NB4 (cell line): ENCODE data around the gene CIAPIN1.

Experiments
- DNase-seq: peaks from one replicate; pipeline ENCODE4 v3.0.0; 2010; ENCODE audit warnings: low read depth
- H3K4me3 ChIP-seq: one replicate; pipeline ENCODE4 v1.5.1; 2011; ENCODE audit warnings: mild to moderate bottlenecking, low read depth, low read length, moderate library complexity
- MAX ChIP-seq: IDR thresholded peaks from 2 replicates; pipeline ENCODE4 v1.6.1; 2011; ENCODE audit warnings: low read depth, low read length
- MYC ChIP-seq: IDR thresholded peaks from 2 replicates; pipeline ENCODE4 v1.6.1; 2011; ENCODE audit warnings: low read depth, low read length
- POLR2A ChIP-seq: IDR thresholded peaks from 2 replicates; pipeline ENCODE4 v1.6.1; 2011; ENCODE audit warnings: mild to moderate bottlenecking; ENCODE audit not compliant: insufficient read length; ENCODE audit errors: extremely low read depth
- TF ChIP-seq, protein P1 (sequence below): IDR thresholded peaks from one replicate; pipeline ENCODE4 v1.5.1; 2012; ENCODE audit warnings: low read depth, low read length

The CIAPIN1 gene

GRCh38 chr16:57480754-57481230 lies 33.6 kb upstream of the CIAPIN1 start:
- no peak overlapping the region for H3K4me3 ChIP-seq
- TF ChIP-seq MAX (no peak), MYC (no peak), POLR2A (no peak)
- TF ChIP-seq, protein P1, sequence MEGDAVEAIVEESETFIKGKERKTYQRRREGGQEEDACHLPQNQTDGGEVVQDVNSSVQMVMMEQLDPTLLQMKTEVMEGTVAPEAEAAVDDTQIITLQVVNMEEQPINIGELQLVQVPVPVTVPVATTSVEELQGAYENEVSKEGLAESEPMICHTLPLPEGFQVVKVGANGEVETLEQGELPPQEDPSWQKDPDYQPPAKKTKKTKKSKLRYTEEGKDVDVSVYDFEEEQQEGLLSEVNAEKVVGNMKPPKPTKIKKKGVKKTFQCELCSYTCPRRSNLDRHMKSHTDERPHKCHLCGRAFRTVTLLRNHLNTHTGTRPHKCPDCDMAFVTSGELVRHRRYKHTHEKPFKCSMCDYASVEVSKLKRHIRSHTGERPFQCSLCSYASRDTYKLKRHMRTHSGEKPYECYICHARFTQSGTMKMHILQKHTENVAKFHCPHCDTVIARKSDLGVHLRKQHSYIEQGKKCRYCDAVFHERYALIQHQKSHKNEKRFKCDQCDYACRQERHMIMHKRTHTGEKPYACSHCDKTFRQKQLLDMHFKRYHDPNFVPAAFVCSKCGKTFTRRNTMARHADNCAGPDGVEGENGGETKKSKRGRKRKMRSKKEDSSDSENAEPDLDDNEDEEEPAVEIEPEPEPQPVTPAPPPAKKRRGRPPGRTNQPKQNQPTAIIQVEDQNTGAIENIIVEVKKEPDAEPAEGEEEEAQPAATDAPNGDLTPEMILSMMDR: no peak

DNA sequence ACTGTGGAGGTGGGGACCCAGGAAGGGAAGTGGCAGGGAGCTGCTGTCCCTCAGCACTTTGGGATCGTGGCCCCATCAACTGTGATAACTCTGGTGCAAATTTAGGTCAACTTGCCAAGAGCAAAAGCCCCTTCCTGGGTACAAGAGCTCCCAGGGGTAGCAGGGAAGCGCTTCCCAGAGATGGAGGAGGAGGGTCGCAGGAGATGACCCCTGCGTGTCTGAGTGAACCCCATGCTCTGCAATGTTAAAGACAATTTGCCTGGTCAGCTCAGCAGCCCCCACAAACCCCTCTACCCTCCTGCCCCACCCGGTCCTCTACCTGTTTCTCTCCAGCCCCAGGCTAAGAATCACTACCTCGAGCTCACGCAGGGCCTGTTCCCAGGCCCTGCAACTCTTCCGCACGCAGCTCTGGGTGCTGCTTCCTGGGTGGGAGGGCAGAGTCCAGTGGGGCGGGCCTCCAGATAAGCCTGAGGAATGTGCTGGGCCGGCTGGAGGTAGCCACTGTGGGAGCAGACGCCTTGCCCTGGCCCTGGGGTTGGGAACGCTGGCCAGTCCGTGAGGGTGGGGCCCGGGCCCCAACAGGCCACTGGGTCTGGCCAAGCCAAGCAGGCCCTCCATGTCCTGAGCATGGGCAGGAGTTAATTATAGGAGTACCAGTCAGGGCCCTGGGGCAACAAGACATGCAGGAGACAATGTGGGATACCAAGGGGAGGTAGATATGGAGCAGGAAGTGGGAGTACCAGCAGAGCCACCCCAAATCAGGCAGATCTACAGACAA lies 33.0 kb upstream of the CIAPIN1 start:
- TF ChIP-seq, protein P1: no peak
- TF ChIP-seq MYC (no peak), MAX (no peak), POLR2A (no peak)
- DNase-seq: no peak
- no peak overlapping the region for H3K4me3 ChIP-seq

More at GRCh38 chr16:57480754-57481230, 33.6 kb upstream of the CIAPIN1 start:
- DNase-seq: no peak

DNA sequence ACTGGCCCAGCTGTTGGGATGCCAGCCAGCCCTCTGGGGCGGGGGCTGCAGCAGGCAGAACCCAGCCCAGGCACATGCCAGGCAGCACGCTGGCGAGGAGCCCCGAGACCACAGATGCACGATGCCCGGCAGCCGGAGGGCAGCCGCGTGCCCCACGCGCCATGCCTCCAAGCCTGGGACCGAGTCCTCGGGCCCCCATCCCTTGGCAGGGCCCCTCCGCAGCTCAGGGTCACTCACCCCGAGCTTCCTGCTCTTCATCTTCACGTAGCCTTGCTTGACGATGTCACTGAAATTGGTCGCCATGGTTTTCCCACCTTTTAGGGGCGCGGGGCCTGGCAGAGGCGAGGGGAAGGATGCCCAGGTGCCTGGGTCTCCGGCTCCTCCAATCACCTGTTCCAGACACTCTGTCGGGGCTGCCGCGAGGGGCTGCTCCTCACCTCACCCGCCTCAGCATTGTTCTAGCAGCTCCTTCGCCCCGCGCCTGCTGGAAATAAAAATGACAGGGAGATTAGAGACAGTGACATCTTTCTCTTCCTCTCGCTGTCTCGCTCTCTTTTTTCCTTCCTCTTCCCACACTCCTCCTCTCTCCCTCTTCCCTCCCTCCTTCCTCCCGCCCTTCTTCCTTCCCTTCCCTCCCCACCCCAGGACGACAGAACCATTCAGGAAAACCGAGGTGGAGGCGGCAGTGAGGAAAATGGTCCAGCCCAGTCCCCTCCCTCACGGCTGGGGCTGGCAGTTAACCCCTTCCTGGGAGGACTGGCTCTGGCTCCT lies 32.2 kb upstream of the CIAPIN1 start:
- TF ChIP-seq MAX (no peak), POLR2A (no peak), MYC (no peak)
- TF ChIP-seq, protein P1: no peak
- no peak for DNase-seq
- no peak overlapping the region for H3K4me3 ChIP-seq

GRCh38 chr16:57478396-57479204 lies 31.4 kb upstream of the CIAPIN1 start:
- no peak for DNase-seq
- H3K4me3 ChIP-seq: no peak overlapping the region

More at GRCh38 chr16:57478396-57479204, 31.4 kb upstream of the CIAPIN1 start:
- TF ChIP-seq MAX (no peak), POLR2A (no peak), MYC (no peak)
- TF ChIP-seq, protein P1: no peak
